Activated CD4-positive, alpha-beta T cell treated with anti-CD3 and anti-CD28 coated beads, Interleukin-2, amount 50 U/mL, for 48 hours (primary cell): ENCODE data around the gene PVALEF.

Source experiments
- DNase-seq, 2 experiments: peaks; one replicate each; pipeline ENCODE4 v3.0.0-alpha.2; 2020

The PVALEF gene

DNA sequence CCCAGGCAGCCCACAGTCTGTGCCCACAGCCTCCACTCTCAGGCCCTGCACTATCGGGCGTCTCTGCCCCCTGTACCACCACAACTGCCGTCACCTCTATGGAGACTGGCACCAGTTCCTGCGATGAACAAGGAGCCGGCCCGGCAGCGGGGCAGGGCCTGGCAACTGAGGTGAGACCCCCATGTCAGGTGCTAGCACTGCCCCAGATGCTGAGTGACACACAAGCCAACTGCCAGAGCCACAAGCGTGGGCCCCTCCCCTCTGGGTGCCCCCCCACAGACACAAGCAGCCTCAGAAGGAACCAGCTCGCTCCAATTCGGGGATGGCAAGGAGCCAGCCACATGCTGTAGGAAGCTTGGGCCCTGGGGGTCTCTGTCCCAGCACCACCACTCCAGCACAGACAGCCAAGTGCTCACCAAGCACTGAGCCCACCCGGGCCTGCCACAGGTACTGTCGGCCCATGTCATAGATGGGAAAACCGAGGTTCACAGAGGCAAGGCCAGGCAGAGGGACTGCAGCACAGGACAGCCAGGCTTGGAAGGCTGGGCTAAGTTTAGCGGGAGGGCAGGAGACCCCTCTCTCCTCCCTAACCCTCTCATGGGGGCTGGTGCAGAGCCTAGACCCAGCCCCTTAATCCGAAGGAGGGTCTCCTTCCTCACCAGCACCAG, 1.5 kb upstream of the PVALEF start:
- DNase-seq: no peak

- no peak for DNase-seq
These were observed 699 bp upstream of the PVALEF start for GRCh38 chr17:81164371-81165245.

DNA sequence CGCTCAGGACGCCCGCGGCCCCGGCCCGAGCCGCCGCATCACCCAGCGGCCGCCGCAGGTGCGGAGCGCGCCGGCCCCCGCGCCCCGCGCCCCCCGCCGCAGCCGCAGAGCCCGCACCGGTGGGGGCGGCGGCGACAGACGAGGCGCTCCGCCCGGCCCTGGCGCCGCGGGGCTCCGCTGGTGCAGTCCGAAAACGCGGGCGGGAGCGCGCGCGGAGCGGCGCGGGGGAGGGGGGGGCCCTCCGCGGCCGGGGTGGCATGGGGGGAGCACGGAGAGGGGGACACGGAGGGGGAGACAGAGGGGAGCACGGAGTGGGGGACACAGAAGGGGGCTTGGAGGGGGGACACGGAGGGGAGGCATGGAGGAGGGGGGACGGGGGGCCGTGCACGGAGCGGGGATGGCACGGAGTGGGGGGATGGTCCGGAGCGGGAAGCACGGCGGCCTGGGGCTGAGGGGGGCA, 756 bp downstream of the PVALEF start, which contains the start of gene AATK:
AATK (minus strand) TSS at position 189 of the 460 bp plus-strand sequence. CDS start 229 bp downstream, outside the sequence.
- no peak for DNase-seq

DNA sequence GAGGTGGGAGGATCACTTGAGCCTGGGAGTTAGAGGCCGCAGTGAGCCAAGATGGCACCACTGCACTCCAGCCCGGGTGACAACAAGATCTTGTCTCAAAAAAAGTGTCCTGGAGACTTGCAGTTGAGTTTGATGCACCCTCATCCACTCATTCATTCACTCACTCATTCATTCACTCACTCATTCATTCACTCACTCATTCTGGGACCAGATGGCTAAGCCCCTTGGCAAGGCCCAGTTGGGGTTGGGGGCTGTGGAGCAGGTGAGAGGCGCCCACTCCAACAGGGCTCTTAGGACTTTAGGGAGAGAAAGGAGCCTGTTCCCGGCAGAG, 1.9 kb downstream of the PVALEF start:
- DNase-seq: no peak

GRCh38 chr17:81167638-81168037, 2.3 kb downstream of the PVALEF start:
- DNase-seq: no peak

DNA sequence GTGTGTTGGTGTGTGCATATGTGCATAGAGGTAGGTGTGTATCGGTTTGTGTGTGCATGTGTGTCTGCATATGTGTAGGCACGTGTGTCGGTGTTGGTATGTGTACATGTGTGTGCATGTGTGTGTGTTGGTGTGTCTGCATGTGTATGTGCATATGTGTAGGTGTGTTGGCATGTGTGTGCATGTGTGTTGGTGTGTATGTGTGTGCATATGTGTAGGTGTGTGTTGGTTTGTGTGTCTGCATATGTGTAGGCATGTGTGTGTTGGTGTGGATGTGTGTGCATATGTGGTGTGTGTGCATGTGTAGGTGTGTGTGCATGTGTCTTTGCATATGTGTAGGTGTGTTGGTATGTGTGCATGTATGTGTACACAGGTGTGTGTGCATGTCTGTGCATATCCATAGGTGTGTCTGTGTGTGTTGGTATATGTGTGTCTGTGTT, 4.6 kb downstream of the PVALEF start:
- no peak for DNase-seq

DNA sequence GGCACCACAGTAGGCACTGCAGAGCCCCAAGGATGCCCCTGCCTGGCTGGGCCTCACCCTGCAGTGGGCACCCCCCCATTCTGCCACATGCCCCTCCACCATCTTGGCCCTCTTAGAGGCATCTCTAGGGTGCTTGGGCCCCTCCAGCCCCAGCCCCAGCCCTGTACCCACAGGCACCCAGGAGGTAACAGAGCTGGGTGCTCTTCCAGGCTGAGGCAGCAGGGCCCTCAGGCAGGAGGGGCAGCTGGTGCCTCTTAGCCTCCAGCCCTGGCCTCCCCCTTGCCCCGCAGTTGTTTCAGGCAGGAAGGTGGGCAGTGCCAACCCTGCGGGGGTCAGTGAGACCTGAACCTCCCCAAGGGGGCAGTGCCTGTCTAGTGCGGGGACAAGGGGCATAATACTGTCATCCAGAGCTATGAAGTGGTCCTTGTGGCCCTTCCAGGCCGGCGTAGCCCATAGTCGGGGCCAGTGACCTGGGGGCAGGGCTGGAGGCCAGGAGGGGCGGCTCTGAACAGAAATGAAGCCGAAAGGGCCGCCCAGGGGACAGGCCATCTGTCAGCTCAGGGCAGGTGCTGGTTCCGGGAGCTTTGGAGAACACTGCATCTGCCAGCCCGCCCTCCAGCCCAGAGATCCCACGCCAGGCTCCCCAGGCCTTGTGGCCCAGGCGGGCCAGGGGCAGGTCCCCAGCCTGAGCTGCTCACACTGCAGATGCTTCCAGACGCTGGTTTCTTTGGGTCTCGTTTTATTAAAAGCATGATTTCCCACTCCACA, 5.6 kb downstream of the PVALEF start:
- no peak for DNase-seq

- no peak for DNase-seq
These were observed 6.6 kb downstream of the PVALEF start for GRCh38 chr17:81171941-81172340.

- DNase-seq: no peak
These were observed 7.9 kb downstream of the PVALEF start for GRCh38 chr17:81173052-81173761.

DNA sequence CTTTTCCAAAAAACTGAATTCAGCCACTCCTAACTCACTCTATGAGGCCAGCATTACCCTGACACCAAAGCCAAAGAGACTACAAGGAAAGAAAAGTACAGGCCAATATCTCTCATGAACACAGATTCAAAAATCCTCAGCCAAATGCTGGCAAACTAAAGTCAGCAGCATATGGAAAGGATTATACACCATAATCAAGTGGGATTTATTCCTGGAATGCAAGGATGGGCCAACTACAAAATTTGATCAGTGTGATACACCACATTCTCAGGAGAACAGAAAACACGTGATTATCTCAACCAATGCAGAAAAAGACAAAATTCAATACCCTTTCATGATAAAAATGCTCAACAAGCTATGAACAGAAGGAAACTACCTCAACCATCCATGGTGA, 8.5 kb downstream of the PVALEF start:
- DNase-seq: no peak

- DNase-seq: no peak
These were observed 11.4 kb downstream of the PVALEF start for GRCh38 chr17:81176666-81177065.

GRCh38 chr17:81178136-81179091, 13.1 kb downstream of the PVALEF start:
- DNase-seq: no peak

GRCh38 chr17:81179220-81179619, 13.9 kb downstream of the PVALEF start:
- DNase-seq: no peak

GRCh38 chr17:81179861-81180260, 14.6 kb downstream of the PVALEF start:
- DNase-seq: no peak

GRCh38 chr17:81180836-81181810, 15.8 kb downstream of the PVALEF start:
- no peak for DNase-seq

DNA sequence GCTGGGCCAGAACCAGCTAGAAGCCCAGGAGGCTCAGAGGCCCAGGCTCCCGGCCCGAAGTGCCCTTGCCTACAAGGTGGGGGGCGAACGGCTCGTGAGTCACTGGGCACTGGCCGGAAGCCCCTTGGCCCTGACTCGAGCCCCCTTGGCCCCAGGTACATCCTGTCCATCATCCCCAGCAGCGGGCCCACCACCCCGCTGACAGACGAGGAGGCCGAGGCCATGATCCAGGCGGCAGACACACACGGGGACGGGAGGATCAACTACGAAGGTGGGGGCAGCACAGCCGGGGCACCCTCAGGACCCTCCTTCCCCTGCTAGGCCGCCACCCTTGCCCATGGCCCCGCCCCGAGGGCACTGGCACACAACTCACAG, 16.5 kb downstream of the PVALEF start:
- DNase-seq: no peak

DNA sequence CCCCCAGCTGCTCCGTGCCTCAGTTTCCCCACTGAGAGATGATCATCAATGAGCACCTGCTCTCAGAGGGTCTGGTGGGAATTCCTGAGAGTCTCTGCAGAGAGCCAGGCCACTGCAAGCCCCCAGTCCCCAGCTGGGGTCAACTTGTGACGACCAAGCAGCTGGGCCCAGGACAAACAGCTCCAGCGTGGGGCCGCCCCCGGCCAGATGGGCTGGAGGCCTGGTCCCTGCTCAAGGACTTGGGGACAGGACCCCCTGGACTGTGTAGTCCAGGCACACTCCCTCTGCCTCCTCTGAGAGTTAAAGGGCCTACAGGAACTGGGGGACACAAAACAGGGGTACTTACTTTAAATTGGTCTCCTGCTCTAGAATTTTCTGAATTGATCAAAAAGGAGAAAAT, 17.3 kb downstream of the PVALEF start:
- DNase-seq: no peak

DNA sequence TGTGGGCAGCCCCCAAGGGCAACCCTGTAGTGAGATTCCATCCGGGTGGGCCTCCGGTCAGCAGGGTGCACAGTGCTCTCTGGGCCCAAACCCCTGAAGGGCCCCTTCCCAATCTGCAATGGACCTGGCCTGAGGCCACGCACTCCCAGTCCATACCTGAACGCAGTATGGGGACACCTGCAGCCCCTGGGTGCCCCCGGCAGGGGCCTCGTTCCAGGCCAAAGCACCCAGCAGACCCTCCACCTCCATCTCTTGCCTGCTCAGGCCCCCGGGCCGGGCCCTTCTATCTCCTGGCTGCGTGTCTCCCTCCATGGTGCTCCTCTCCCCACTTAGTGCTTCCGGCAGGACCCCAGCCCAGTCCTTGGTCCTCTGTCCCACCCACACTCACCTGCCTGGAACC, 18.0 kb downstream of the PVALEF start:
- no peak for DNase-seq

DNA sequence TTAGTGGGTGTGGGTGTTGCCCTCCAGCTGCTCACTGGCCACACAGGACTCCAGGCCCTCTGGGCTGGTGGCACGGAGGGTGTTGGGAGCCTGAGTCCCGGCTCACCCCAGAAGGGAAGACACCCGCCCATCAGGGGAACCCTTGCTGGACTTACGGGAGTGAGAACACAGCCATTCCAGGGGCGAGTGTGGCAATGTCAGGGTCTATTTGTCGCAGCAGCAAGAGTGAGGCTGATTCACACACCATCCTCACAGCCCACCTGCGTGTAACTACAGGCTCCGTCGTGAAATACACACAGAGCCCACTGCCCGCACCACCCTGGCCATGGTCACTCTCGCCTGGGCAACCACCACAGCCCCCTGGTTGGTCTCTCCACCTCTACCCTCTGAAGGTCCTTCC, 18.5 kb downstream of the PVALEF start:
- DNase-seq: no peak

- DNase-seq: no peak
These were observed 19.2 kb downstream of the PVALEF start for GRCh38 chr17:81184555-81184954.
